OCI-LY1 (cell line): Measurements from ENCODE around the gene ACAP3.

Source experiments
- CTCF ChIP-seq: fragments of 200-600 bp; sonication (generic), shearing (Covaris generic); IDR thresholded peaks from 2 replicates; pipeline ENCODE4 v1.5.1; 2017; ENCODE audit warnings: mild to moderate bottlenecking, antibody characterized with exemption, low read length, moderate library complexity, mixed read lengths
- EZH2 ChIP-seq: fragments of 200-600 bp; sonication (generic), shearing (Covaris generic); IDR thresholded peaks from 2 replicates; pipeline ENCODE4 v1.8.0; 2017; ENCODE audit warnings: borderline replicate concordance, mixed run types, mild to moderate bottlenecking, antibody characterized with exemption, low read length, moderate library complexity, mixed read lengths

GRCh38 chr1:1243807-1244191, 63.9 kb downstream of the ACAP3 start:
- no peak for TF ChIP-seq CTCF
- TF ChIP-seq EZH2 = no peak
